Thyroid gland (tissue), 4 donors: ENCODE measurements around the gene POU2AF1.

Experiments used
- POLR2A ChIP-seq, 2 donors: fragments of 450-650 bp; IDR thresholded peaks; one replicate each; pipeline ENCODE4 v1.6.1; 2017; ENCODE audit warnings: antibody characterized with exemption in 2 of 2, mild to moderate bottlenecking in 2 of 2, moderate library complexity in 1 of 2
- TF ChIP-seq, protein P1 (sequence below), 6 experiments: fragments of 200-600 bp in 3 of 6; fragments of 450-650 bp in 3 of 6; sonication (generic) in 3 of 6; IDR thresholded peaks; one replicate each; pipeline ENCODE4 v1.5.1; 2016 to 2019; ENCODE audit warnings: antibody characterized with exemption in 6 of 6, mild to moderate bottlenecking in 2 of 6, inconsistent platforms in 1 of 6, moderate library complexity in 1 of 6

DNA sequence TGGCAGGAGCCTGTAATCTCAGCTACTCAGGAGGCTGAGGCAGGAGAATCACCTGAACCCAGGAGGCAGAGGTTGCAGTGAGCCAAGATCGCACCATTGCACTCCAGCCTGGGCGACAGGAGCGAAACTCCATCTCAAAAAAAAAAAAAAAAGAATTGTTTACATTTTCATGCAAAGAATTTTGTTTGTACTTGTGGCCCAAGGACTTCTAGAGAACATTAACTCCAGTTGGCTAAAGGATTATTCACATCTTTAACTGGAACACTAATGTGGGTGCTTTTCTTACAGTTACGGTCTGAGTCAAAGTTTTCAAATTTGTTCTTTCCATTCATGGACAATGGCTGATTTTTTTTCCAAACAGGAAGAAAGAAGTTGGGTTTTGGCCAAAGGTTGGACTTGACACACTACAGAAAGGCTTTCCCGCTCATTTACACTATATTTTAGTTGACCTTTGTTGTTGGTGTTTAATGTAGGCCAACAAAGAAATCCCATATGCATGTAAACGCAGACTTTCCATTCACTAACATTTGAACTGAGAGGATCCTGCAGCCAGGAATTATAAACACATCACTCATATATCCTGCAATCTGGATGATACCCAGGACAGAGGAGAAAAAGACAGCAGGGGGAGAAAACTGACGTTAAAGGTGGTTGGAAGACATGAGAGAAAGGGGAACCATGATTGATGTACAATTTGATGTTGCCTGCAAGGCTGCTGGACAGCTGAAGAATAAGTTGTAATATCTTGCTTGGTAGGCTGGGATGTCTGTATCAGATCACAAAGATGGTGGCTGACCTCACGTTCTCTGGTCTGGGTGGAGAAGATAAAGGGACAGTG lies 13.1 kb downstream of the POU2AF1 start:
- TF ChIP-seq, protein P1, sequence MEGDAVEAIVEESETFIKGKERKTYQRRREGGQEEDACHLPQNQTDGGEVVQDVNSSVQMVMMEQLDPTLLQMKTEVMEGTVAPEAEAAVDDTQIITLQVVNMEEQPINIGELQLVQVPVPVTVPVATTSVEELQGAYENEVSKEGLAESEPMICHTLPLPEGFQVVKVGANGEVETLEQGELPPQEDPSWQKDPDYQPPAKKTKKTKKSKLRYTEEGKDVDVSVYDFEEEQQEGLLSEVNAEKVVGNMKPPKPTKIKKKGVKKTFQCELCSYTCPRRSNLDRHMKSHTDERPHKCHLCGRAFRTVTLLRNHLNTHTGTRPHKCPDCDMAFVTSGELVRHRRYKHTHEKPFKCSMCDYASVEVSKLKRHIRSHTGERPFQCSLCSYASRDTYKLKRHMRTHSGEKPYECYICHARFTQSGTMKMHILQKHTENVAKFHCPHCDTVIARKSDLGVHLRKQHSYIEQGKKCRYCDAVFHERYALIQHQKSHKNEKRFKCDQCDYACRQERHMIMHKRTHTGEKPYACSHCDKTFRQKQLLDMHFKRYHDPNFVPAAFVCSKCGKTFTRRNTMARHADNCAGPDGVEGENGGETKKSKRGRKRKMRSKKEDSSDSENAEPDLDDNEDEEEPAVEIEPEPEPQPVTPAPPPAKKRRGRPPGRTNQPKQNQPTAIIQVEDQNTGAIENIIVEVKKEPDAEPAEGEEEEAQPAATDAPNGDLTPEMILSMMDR (IDR thresholded peaks at IDR 0.05), result no peak
- TF ChIP-seq POLR2A (IDR thresholded peaks at IDR 0.05), result no peak
